Erythroblast (primary cell): Measurements from ENCODE around the gene STAT4.

Experiments used
- DNase-seq, 2 experiments: peaks; one replicate each; lab custom pipeline; 2025; lab: John Stamatoyannopoulos, UW
- GATA1 ChIP-seq: IDR thresholded peaks from 2 replicates; pipeline ENCODE4 v1.6.1; 2011; ENCODE audit warnings: low read depth, mild to moderate bottlenecking, control low read depth, low read length, moderate library complexity
- POLR2A ChIP-seq: IDR thresholded peaks from 2 replicates; pipeline ENCODE4 v1.6.1; 2011; ENCODE audit warnings: mild to moderate bottlenecking, low read length

STAT4 gene

GRCh38 chr2:191166756-191167445, 16.1 kb upstream of the STAT4 start:
- no peak for DNase-seq
- TF ChIP-seq POLR2A (no peak), GATA1 (no peak)

DNA sequence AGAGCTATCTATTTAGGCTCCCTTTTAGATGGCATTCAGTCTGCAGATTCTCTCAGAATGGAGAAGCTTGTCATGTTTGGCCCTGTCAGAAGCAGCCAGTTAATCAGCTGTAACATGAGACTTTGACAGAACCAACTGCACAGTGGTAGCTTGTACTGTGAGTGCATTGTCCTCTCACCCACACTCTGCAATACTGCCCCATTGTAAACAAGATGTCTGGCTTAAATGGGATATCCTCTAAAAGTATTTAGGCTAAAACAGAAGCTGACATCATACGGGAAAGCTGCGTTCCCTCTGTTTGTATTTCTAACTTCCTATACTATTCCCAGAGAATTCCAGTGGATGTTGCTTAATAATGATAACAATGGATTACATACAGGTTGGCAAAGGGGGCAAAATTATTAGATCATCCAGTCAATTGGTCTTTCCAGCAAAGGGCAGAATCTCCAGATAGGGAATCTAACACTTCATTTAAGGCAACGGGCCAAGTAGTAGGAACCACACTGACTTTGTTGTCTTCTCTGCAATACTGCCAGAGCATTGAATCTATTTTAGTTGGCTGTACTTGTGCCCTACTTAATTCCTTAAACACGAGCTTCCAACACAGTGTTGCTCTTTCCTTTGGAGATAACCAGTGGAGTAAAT, 15.4 kb upstream of the STAT4 start:
- DNase-seq: no peak
- TF ChIP-seq POLR2A: no peak
- TF ChIP-seq GATA1: no peak

DNA sequence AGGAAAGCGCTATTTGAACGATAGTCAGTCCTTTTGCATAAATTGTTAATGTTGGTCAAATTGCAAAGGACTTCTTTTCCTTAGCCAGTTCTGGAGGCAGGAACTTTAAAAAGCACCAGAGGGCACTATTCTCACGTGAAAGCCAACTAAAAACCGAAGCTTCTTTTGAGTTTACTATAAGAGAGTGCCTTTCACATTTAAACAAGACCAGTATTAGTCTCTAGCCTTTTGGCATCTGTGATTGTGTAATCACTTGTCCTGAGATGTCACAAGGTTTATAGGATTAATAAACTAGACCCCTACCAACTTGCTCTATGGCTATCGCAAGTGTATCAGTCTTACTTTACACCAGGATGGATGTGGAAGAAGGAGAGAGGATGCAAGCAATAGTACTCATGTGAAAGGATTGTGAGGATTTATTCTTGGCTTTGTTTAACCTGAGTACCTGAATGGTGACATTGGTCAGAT, 14.4 kb upstream of the STAT4 start:
- TF ChIP-seq POLR2A: no peak
- no peak for TF ChIP-seq GATA1
- peak in 1 of 2 experiments; percentile 14 for DNase-seq

DNA sequence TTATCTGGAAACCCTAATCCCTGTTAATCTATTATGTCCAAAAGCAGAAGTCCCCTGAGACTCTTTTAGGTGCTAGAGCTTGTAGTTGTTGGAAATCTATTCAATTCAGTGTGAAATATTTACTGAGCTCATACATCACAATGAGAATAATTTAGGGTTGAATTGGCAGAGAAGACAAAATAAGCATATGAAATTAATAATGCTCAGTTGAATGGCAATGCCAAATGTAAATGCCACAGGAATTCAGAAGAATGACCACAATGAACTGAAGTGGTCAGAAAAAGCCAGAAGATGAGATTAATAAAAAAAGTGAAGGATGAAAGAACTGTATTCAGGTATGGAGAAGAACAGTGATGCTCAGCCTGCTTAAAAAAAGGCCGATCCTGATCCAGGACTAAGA, 8.0 kb upstream of the STAT4 start:
- no peak for DNase-seq
- TF ChIP-seq POLR2A: no peak
- no peak for TF ChIP-seq GATA1

GRCh38 chr2:191158193-191158592, 7.4 kb upstream of the STAT4 start:
- TF ChIP-seq GATA1: no peak
- TF ChIP-seq POLR2A: no peak
- DNase-seq: no peak

DNA sequence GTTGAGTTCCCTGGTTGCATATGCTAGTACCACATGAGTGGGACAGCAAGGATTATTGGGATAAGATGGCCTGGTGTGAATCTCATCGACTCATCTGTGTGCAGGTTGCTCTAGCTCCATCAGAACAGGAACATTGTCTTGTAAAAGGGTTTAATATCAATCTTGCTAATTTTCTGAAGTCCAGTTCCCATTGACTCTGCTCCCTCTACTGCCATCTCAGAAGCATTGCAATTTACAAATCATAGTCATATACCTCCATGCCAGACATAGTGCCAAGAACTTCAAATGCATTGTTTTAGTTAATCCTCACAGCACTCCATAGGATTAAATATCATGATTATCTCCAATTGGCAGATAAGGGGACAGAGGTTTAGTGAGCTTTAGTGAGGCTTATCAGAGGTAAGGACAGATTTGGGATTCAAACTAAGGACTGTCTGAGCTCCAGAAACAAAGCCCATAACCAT, 4.8 kb upstream of the STAT4 start:
- DNase-seq: peak; percentile 25 to 38
- TF ChIP-seq POLR2A: no peak
- no peak for TF ChIP-seq GATA1

GRCh38 chr2:191153716-191154115, 2.9 kb upstream of the STAT4 start:
- no peak for DNase-seq
- TF ChIP-seq GATA1: no peak
- TF ChIP-seq POLR2A: no peak

DNA sequence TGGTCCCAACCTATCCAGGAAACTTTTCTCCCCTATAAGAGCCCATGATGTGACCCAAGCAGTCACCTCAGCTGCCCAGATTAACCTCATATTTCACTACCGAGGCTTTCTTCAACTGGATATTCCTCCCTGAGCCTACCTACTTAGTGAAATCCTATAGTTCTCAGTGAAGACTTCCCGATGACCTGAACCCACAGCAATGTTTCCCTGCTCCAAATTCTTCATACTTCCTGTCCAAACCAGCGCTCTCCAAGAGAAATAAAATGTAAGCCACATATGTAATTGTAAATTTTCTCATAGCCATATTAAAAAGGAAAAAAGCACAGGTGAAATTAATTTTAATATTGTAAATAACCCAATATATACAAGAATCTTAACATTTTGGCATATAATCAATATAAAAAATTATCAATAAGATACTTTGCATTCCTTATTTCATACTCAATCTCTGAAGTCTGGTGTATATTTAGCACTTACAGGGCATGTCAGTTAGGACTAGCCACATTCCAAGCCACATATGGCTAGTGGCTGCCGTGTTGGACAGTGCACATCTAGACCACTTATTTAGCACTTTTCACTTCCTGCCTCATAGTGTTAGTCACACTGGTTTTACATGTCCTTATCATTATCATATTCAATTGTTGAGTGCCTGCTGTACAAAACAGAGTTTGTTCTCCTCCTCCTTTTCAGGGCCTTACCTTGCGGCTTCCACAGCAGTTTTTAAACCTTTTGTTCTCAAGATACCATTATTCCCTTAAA, 1.9 kb upstream of the STAT4 start:
- no peak for DNase-seq
- TF ChIP-seq GATA1 (no peak), POLR2A (no peak)

GRCh38 chr2:191151331-191151730, 537 bp upstream of the STAT4 start:
- no peak for DNase-seq
- TF ChIP-seq GATA1: no peak
- TF ChIP-seq POLR2A: no peak

GRCh38 chr2:191150230-191150599, 579 bp downstream of the STAT4 start:
- no peak for DNase-seq
- TF ChIP-seq GATA1 (no peak), POLR2A (no peak)

- TF ChIP-seq GATA1 (no peak), POLR2A (no peak)
- no peak for DNase-seq
These were observed 1.4 kb downstream of the STAT4 start for GRCh38 chr2:191149391-191149790.

DNA sequence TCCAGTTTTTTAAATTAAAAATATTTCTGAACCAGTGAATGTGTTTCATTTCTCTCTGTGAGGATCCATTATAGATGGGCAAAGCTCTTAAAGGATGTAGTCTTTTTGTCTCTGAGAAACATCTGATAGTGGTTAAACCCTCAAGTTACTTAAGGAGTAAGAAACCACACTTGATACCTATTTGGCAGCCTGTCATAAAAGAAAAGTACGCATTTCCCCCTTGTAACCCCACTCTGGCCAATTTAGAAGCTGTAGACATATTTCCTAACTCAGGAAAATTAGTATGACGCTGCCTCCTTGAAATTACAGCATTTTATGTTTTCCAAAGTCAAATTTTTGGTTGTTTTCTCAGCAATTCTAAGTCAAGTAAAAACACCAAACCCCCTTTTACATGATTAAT, 2.0 kb downstream of the STAT4 start:
- DNase-seq: no peak
- no peak for TF ChIP-seq POLR2A
- TF ChIP-seq GATA1: no peak

DNA sequence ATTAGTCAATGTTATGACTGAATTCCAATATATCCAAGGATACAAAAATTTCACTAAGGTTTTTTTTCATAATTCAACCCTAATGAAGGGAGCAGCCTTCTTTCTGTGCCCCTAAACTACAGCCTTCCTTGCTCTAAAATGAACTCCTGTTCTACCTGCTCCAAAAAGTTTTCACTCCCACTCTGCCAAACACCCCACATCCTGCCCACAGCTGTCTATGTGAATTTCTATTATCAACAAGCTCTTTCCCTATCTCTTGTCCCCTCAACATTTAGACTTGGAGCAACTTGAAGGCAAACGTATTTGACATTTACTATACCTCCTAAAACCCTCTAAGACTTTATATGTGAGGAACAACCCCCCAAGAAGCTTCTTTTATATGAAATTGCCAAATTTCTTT, 2.5 kb downstream of the STAT4 start:
- TF ChIP-seq POLR2A (no peak), GATA1 (no peak)
- DNase-seq: no peak
